Urinary bladder (tissue), 4 donors: ENCODE measurements around the gene BLM. TPM values are rescaled to one million over a fixed set of nuclear protein-coding genes. Genes with fewer than 3 reads are reported as not detected.

Source experiments
- DNase-seq: peaks from one replicate; pipeline ENCODE4 v3.0.0-alpha.2; 2015; ENCODE audit errors: extremely low spot score
- H3K27ac ChIP-seq: one replicate; pipeline ENCODE4 v1.5.1; 2013; ENCODE audit warnings: low read depth, mild to moderate bottlenecking, moderate library complexity
- H3K36me3 ChIP-seq: one replicate; pipeline ENCODE4 v1.6.1; 2013; ENCODE audit warnings: mild to moderate bottlenecking, moderate library complexity; ENCODE audit not compliant: insufficient read depth
- H3K4me1 ChIP-seq: one replicate; pipeline ENCODE4 v1.6.1; 2013; ENCODE audit warnings: mild to moderate bottlenecking, moderate library complexity; ENCODE audit not compliant: insufficient read depth
- H3K4me3 ChIP-seq: one replicate; pipeline ENCODE4 v1.5.1; 2013; ENCODE audit warnings: low read depth, low read length
- WGBS: extraction: QIAGEN DNeasy Blood & Tissue Kit; methylation state at CpG from one replicate; pipeline ENCODE4 v1.1.7; 2013; 5-methylcytosine and 5-hydroxymethylcytosine counted together
- polyA plus RNA-seq: library from polyadenylated mRNA; stranded (reverse); fragments of 200-250 nt; gene quantifications from one replicate; pipeline ENCODE4 v1.2.3, GENCODE V29; 2013
- total RNA-seq: library from RNA; depleted of rRNA; stranded (reverse); fragments of >200 nt; gene quantifications from one replicate; pipeline ENCODE4 v1.2.3, GENCODE V29; 2014
- donor health status: healthy with polysubstance abuse.
- donor health status: healthy.

The BLM gene
- total and polyA plus RNA-seq, 2 donors = 0.67 to 7.8 TPM

DNA sequence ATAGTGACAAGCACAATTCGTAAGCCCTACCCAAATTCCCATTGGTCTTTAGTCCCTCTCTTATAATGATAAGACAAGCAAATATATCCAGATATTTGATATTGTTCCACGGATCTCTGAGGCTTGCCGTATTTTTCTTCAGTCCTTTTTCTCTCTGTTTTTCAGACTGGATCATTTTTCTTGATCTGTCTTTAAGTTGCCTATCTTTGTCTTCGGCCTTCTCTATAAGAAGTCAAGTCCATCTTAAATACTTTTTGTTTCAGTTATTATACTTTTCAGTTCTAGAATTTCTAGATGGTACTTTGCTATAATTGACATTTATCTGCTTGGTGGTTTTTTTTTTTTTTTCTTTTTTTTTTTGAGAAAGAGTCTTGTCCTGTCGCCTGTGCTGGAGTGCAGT, 13.7 kb upstream of the BLM start:
- no peak overlapping the region for H3K27ac ChIP-seq
- H3K4me1 ChIP-seq = no peaks in the 10 kb centered on the region
- 98% methylated on average over 5 of the region's 5 CpGs for WGBS
- DNase-seq = no peak
- no peaks in the 10 kb centered on the region for H3K36me3 ChIP-seq
- no peak overlapping the region for H3K4me3 ChIP-seq

DNA sequence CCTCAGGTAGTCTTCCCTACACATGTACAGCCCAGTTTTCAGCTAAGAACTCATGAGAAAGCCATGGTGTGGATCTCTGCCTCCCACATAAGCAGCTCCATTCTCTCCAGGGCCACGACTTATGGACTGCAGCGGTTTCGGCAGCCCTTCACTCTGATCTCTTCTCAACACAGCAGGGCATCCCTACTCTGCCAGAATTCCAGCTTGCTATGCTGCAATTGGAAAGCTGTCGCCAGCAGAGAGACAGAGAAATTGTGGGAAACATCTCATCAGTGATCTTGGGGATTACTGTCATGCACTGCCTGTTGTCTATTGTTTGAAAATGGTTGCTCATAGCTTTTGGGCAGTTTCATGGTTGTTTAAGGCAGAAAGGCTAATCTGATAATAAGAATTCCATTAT, 11.9 kb upstream of the BLM start:
- Histone ChIP-seq H3K4me3 (no peak overlapping the region), H3K4me1 (no peaks in the 10 kb centered on the region), H3K36me3 (no peaks in the 10 kb centered on the region), H3K27ac (no peak overlapping the region)
- DNase-seq = no peak
- 81% methylated on average over 4 of the region's 4 CpGs for WGBS

DNA sequence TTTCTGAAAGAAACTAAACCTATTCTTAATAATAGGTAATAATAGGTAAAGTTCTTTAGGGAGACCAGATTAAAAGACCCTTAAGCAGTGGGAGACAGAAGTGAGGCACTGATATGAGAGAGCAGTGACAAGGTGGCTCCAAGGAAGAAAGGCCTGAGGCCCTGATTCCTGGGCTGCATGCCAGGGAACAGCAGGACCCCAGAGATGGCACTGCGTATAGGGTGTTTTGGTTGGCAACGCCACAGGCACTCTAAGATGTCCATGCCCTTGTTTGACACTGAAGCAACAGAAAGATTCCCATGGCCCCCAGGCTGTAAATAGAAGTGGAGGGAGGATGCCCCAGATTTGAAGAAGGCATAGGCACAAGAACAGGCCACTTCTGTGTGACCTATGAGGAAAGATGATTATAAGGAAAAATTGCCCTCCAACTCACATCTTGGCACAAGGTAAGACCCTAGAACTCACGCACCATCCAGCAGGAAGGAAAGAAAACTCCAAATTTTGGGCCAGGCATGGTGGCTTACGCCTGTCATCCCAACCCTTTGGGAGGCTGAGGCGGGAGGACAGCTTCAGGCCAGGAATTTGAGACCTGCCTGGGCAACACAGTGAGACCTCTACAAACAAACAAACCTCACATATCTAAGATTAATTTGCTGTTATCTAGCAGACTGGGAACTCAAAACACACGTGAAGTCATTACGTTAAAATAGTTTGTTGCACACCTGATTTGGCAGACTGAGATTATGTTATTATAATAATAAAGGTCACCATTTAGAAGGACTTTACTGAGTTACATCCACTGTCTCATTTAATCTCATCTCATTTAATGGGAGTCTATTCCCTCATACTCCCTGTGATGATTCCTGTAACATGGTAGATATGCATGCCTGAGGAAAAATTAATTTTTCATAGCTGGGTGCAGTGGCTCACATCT, 10.5 kb upstream of the BLM start:
- Histone ChIP-seq H3K4me1 (no peaks in the 10 kb centered on the region), H3K36me3 (no peaks in the 10 kb centered on the region), H3K4me3 (no peak overlapping the region), H3K27ac (no peak overlapping the region)
- DNase-seq = no peak
- 90% methylated on average over 7 of the region's 7 CpGs for WGBS

DNA sequence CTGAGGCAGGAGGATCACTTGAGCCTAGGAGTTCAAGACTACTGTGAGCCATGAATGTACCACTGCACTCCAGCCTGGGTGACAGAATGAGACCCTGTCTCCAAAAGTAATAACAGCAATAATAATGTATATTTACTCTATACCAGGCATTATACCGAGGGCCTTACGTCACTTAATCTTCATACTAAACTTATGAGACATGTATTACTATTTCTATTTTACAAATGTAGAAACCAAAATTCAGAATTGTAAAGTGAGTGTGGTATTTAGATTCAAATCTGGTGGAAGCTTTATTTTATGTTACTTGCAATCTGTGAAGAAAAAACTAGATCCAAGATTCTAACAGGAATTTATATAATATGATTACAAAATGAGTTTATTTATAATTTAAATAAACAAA, 9.7 kb upstream of the BLM start:
- H3K4me1 ChIP-seq = no peaks in the 10 kb centered on the region
- H3K4me3 ChIP-seq = no peak overlapping the region
- H3K27ac ChIP-seq = no peak overlapping the region
- no peak for DNase-seq
- 75% methylated on average over 2 of the region's 2 CpGs for WGBS
- H3K36me3 ChIP-seq = no peaks in the 10 kb centered on the region

DNA sequence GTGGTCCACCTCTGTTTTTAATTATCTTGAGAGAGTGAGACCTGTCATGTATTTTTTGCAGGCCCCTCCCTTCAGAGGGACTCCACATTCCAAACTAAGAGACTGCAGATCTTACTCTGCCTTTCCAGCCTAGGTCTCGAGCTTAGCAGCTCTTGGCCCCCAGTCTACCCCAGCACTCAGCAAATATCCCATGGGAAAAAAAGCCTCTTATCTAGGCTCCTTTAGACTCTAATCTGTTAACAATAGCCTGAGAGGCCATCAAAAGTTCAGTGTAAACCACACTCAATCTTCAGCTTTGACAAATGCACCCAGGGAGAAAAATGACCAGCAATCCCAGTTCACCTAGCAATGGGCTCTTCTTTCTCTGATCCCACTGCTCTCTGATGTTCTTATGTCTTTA, 8.6 kb upstream of the BLM start:
- no peaks in the 10 kb centered on the region for H3K4me1 ChIP-seq
- no peak overlapping the region for H3K4me3 ChIP-seq
- H3K36me3 ChIP-seq = no peaks in the 10 kb centered on the region
- WGBS = 78% methylated on average over 1 of the region's 1 CpG
- H3K27ac ChIP-seq = no peak overlapping the region
- no peak for DNase-seq

DNA sequence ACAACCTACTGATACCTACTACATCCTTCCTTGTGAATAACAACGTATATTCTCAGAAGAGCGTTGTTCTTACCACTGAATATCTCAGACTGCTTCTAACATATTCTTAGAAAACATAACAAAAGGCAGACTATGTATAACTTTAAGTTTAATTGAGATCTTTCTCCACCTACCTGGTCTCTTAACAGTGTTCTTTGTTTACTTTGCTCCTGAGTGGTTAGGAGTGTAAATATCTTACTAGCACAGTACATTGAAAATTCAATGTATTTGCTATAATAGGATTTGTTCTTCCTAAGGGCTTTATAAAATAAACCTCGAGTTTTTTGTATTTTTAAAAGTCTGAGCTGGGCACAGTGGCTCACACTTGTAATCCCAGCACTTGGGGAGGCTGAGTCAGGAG, 7.9 kb upstream of the BLM start:
- Histone ChIP-seq H3K36me3 (no peaks in the 10 kb centered on the region), H3K4me3 (no peak overlapping the region), H3K4me1 (no peaks in the 10 kb centered on the region), H3K27ac (no peak overlapping the region)
- 85% methylated on average over 3 of the region's 3 CpGs for WGBS
- no peak for DNase-seq

DNA sequence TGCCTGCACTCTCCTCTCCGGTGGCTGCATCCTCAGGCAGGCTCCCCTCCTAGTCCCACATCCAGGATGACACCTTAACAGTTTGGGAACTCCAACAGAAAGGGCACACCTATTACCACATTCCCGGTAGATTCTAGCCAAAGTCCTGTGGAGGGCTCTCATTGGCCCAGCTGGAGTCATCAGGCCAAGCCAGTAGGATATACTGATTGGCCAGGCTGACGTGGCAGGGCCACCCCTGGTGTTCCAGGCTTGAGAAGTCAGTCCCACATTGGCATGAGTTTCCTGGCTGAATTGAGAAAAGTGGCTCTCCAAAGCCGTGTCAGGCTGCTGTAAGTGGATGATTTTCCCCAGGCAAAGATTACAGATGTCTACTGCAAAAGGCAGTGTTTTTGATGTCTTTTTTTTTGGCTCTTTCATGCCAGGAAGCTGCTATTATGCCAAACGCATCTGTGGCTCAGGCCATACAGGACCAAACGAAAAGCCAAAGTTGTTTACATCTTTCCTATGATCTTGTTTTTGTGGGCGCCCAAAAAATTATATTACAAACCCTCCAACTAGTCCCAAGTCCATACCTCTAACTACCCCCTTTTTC, 6.6 kb upstream of the BLM start:
- no peak for DNase-seq
- Histone ChIP-seq H3K27ac (no peak overlapping the region), H3K4me1 (no peaks in the 10 kb centered on the region), H3K36me3 (no peaks in the 10 kb centered on the region), H3K4me3 (no peak overlapping the region)
- 71% methylated on average over 7 of the region's 7 CpGs for WGBS

DNA sequence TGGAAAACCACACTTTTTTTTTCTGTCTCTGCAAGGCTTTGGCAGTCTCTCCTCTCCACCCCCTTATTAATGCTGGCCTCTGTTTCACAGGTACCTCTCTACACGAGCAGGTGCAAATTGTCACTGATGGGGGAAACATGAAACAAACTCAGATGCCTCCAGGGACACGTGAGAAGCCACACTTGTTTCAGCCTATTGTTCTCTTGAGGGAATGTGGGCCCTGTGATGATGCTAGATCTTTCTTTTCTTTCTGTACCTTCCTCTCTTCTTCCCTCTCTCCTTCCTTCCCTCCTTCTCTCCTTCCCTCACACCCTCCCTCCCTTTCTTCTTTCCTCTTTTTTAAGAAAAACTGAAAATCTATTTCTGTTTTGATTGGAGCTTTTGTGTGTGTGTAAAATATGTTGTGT, 5.7 kb upstream of the BLM start:
- DNase-seq = no peak

DNA sequence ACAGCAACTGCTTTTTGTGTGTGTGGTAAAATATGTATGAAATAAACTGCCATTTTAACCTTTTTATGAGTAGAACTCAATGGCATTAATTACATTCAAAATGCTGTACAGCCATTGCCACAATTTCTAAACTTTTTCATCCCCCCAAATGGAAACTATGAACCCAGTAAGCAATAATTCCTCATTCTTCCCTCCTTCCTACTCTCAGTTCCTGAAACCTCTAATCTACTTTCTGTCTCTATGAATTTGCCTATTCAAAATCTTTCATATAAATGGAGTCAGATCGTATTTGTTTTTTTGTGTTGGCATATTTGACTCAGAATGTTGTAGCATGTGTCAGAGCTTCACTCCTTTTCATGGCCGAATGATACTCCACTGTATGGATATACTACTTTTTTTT, 5.3 kb upstream of the BLM start:
- no peak overlapping the region for H3K4me3 ChIP-seq
- H3K27ac ChIP-seq = no peak overlapping the region
- 87% methylated on average over 2 of the region's 2 CpGs for WGBS
- no peaks in the 10 kb centered on the region for H3K4me1 ChIP-seq
- H3K36me3 ChIP-seq = no peaks in the 10 kb centered on the region
- no peak for DNase-seq

More for the DNA sequence above, 5.7 kb upstream of the BLM start:
- H3K36me3 ChIP-seq = no peaks in the 10 kb centered on the region
- 57% methylated on average over 2 of the region's 2 CpGs for WGBS
- H3K27ac ChIP-seq = no peak overlapping the region
- no peak overlapping the region for H3K4me3 ChIP-seq
- H3K4me1 ChIP-seq = no peaks in the 10 kb centered on the region

DNA sequence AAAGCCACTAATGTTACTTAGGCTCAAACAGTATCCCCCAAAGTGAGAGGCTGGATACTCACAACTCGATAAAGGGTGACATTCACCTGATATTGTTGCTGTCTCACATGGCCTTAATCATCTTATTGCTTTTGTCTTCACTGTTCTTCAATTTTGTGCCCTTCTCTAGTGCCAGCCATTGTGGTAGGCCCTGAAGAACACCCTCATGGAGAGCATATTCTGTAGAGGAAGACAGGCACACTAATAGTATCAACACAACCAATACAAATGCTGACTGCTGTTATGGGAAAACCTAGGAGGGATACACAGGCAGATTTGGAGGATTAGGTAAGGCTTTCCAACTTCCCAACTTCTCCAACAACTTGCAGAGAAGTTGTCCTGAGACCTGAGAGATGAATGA, 4.1 kb upstream of the BLM start:
- Histone ChIP-seq H3K36me3 (no peaks in the 10 kb centered on the region), H3K27ac (no peak overlapping the region)
- 96% methylated on average over 1 of the region's 1 CpG for WGBS

DNA sequence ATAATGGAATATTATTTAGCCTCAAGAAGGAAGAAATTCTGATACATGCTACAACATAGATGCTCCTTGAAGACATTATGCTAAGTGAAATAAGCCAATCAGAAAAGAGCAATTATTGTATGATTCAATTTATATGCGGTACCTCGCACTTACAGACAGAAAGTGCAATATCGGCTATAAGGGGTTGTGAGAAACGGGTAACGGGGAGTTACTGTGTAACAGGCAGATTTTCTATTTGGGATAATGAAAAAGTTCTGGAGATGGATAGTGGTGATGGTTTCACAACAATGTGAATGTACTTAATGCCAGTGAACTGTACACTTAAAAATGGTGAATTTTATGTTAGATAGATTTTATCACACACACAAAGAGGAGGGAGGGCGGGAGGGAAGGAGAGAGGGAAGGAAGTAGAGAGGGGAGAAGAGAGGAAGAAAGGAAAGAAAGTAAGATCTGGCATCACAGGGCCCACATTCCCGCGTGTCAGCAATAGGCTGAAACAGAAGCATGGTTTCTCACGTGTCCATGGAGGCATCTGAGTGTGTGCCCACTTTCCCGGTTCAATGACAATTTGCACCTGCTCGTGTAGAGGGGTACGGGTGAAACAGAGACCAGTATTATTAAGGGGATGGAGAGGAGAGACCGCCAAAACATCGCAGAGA, 700 bp upstream of the BLM start:
- peak overlapping the region; percentile 52 for H3K4me3 ChIP-seq
- H3K4me1 ChIP-seq = no peaks in the 10 kb centered on the region
- DNase-seq = peak; percentile 4
- WGBS = 9% methylated on average over 14 of the region's 14 CpGs
- no peaks in the 10 kb centered on the region for H3K36me3 ChIP-seq
- H3K27ac ChIP-seq = peak overlapping the region; percentile 71

More for the DNA sequence above, 4.1 kb upstream of the BLM start:
- H3K4me1 ChIP-seq = no peaks in the 10 kb centered on the region
- no peak overlapping the region for H3K4me3 ChIP-seq
- DNase-seq = no peak

DNA sequence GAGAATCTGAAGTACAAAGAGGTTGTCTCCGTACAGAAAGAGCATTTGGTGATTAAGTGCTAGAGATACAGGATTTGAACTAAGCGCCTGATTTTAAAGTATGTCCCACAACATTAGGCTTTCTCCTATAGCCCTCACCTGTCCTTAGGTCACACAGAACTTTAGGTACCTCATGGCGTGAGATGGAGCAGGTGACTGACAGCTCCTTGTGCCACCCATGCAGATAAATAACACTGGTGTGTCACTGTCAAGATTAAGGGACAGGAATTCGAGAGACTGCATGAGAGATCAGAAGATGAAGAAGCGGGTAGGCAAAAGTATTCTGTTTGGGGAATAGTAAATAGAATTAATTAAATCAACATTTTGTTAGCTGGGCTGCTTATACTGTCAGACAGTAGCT, 1.1 kb downstream of the BLM start:
- WGBS = 50% methylated on average over 5 of the region's 5 CpGs
- Histone ChIP-seq H3K4me1 (no peaks in the 10 kb centered on the region), H3K4me3 (no peak overlapping the region), H3K36me3 (no peaks in the 10 kb centered on the region), H3K27ac (no peak overlapping the region)
- no peak for DNase-seq

DNA sequence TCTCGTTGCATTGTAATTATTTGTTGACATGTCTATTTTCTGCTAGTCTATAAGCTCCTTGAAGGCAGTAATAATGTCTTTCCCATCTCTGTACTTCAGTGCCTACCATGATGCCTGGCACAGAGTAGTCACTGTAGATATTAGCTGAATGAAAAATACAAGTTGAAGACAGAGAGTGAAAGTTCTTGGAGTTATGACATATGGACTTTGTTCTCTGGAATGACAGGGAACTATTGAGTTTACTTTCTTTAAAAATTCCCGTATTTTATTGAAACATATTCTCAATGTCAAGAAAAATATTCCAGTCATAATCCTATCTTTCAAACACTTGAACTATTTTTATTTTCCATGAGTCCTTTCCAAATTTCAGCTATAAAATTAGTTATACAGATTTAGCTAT, 3.0 kb downstream of the BLM start:
- no peaks in the 10 kb centered on the region for H3K4me1 ChIP-seq
- H3K36me3 ChIP-seq = no peaks in the 10 kb centered on the region
- no peak overlapping the region for H3K27ac ChIP-seq
- no peak for DNase-seq
- WGBS = 60% methylated on average over 2 of the region's 2 CpGs
- H3K4me3 ChIP-seq = no peak overlapping the region

DNA sequence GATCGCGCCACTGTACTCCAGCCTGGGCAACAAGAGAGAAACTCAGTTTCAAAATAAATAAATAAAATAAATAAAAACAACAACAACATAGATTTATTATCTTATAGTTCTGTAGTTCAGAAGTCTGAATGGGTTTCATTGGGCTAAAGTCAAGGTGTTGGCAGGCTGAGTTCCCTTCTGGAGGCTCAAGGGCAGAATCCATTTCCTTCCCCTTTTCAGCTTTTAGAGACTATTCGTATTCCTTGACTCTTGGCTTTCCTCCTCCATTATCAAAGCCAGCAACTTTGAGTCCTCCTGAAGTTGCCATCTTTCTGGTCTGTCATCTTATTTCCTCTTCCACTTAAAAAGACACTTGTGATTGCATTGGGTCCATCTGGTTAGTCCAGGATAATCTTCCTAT, 12.1 kb downstream of the BLM start:
- 95% methylated on average over 3 of the region's 3 CpGs for WGBS

More for the DNA sequence above, 12.1 kb downstream of the BLM start:
- Histone ChIP-seq H3K4me1 (no peaks in the 10 kb centered on the region), H3K36me3 (no peaks in the 10 kb centered on the region), H3K4me3 (no peak overlapping the region), H3K27ac (no peak overlapping the region)
- no peak for DNase-seq
